Uterus (tissue), 2 donors: ENCODE results near the gene MRPS15.

Experiments used
- CTCF ChIP-seq, 4 experiments: fragments of 200-600 bp in 2 of 4; fragments of 450-650 bp in 2 of 4; sonication (generic) in 2 of 4; IDR thresholded peaks; one replicate each; pipeline ENCODE4 v1.5.1; 2016 to 2019; ENCODE audit warnings: antibody characterized with exemption in 4 of 4, mild to moderate bottlenecking in 2 of 4, moderate library complexity in 1 of 4
- POLR2A ChIP-seq, 2 donors: fragments of 450-650 bp; IDR thresholded peaks; one replicate each; pipeline ENCODE4 v1.6.1; 2016; ENCODE audit warnings: antibody characterized with exemption in 2 of 2, mild to moderate bottlenecking in 1 of 2, moderate library complexity in 1 of 2

- no peak for TF ChIP-seq CTCF (IDR thresholded peaks at IDR 0.05)
- TF ChIP-seq POLR2A (IDR thresholded peaks at IDR 0.05) = no peak
Observed at GRCh38 chr1:36447450-36447849, 16.7 kb downstream of the MRPS15 start.
